ENCODE results near the gene FASTK.

Gene FASTK

DNA sequence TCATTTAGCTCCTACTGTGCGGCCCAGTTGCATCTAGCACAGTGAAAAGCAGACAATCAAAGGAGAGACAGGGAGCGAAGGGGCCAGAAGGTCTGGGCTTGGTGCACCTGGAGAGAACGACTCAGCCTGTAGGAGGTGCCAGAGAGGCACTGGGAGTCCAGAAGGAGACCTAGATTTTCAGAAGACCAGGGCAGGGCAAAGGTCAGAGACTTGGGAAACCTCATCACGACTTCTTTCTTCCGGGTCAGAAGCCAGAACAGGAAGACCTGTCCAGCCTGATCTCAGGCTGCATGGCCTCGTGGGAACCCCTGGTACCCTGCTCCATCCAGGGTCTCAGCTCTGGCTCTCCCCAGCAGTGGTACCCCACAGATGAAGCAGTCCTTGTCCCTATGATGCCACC lies 10.8 kb upstream of the FASTK start:
- TF ChIP-seq, protein P1, sequence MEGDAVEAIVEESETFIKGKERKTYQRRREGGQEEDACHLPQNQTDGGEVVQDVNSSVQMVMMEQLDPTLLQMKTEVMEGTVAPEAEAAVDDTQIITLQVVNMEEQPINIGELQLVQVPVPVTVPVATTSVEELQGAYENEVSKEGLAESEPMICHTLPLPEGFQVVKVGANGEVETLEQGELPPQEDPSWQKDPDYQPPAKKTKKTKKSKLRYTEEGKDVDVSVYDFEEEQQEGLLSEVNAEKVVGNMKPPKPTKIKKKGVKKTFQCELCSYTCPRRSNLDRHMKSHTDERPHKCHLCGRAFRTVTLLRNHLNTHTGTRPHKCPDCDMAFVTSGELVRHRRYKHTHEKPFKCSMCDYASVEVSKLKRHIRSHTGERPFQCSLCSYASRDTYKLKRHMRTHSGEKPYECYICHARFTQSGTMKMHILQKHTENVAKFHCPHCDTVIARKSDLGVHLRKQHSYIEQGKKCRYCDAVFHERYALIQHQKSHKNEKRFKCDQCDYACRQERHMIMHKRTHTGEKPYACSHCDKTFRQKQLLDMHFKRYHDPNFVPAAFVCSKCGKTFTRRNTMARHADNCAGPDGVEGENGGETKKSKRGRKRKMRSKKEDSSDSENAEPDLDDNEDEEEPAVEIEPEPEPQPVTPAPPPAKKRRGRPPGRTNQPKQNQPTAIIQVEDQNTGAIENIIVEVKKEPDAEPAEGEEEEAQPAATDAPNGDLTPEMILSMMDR (conservative IDR thresholded peaks at IDR 0.05; ENCODE audit: control insufficient read depth, insufficient read depth, low read depth, low read length): peak; percentile 66
- peak; percentile 39 for DNase-seq (ENCODE audit: low read depth)
- H3K4me3 ChIP-seq (ENCODE audit: control insufficient read depth, low read depth, low read length): no peak overlapping the region

DNA sequence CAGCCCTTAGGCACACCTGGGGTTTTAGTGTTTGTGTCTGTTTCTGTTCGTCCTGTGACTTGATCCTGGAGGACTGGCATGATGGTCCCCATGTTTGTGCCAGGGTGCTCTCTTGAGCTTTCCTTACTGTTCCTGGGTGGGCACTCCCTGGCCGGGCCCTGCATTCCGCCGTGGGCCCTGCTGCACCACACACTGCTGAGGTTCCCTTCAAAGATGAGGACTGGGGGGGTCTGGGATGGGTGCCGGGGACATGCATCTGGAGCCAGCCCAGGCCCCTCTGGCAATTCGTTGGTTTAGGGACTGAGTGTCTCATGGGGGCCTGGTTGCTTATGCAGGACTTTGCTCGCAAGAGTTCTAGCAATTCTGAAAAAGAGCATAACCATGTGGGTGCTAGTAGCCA lies 10.4 kb upstream of the FASTK start:
- TF ChIP-seq, protein P1 (conservative IDR thresholded peaks at IDR 0.05; ENCODE audit: control insufficient read depth, insufficient read depth, low read depth, low read length): no peak
- H3K4me3 ChIP-seq (ENCODE audit: control insufficient read depth, low read depth, low read length): no peak overlapping the region
- no peak for DNase-seq (ENCODE audit: low read depth)

DNA sequence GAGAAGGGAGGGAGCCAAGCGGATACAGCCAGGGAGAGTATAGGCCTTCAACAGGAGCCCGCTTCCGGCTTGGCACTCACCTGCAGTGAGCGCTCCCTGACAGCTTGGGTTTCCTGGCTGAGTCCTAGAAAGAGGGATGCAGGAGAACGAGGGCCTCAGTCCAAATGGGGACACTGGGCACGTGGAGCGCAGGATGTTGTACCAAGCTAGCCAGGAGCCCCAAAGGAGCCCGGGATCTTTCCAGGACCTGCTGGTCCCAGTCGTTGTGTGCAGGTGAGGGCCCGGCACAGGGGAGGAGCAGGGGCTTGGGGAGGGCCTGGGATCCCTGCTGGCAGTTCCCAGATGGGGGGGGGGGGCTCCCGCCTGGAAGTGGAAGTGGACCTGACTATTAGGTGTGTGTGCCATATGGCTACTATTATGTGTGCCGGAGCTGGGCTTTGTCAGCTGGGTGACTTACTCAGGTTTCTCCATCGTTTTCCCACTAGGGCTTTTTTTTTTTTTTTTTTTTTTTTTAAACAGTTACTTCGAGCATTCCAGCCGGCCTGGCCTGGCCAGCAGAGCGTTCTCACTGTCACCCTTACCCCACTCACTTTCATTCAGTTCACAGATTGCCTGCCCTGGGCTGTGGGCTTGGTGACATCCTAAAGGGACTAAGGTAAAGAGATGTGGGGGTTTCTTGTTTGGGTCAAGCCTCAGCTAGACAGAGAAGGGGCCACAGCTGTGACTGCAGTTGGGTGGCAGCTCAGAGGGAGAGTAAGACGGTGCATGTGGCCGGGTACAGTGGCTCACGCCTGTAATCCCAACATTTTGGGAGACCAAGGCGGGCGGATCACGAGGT lies 9.5 kb upstream of the FASTK start:
- H3K4me3 ChIP-seq (ENCODE audit: control insufficient read depth, low read depth, low read length): no peak overlapping the region
- TF ChIP-seq, protein P1 (conservative IDR thresholded peaks at IDR 0.05; ENCODE audit: control insufficient read depth, insufficient read depth, low read depth, low read length): no peak

DNA sequence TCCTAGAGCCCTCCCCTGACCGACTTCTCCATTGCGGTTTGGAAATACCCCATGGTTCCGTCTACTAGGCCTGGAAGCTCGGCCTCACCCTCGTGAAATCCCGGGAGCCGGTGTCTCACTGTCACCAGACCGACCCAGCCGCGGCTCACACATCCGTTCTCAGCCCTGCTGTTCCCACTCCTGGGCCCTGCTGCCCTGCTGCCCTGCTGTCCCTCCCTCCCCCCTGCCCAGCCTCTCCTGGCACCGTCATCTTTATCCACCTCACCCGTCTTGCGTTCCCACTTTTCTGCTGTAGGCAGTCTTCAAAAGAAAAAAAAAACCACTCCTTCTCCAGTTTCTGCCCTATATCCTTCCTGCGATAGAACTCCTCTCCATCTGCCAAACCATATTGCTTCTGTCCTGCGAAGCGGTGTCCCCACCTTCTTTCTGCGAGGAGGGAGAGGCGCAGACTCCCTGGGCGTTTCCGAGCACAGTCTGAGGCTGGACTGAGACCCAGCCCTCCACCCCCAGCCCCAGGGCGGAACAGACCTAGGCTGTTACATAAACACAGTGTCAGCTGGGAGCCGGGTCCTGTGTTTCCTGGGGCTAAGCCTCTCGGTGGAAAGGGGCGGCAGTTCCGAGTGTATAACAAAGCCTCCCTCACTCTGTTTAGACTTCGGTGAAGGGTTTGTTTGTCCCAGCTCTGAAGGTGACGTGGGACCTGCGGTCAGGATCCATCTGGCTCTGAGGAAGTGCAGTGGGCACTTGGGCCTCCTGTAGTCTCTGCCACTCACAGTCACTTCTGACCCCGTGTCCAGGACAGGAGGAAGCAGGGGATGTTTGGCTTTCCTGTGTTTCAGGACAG lies 8.5 kb upstream of the FASTK start:
- DNase-seq (ENCODE audit: low read depth): peak; percentile 79
- peak overlapping the region; percentile 74 for H3K4me3 ChIP-seq (ENCODE audit: control insufficient read depth, low read depth, low read length)
- TF ChIP-seq, protein P1 (conservative IDR thresholded peaks at IDR 0.05; ENCODE audit: control insufficient read depth, insufficient read depth, low read depth, low read length): no peak

More for the DNA sequence above, 9.5 kb upstream of the FASTK start:
- DNase-seq (ENCODE audit: low read depth): peak; percentile 49

DNA sequence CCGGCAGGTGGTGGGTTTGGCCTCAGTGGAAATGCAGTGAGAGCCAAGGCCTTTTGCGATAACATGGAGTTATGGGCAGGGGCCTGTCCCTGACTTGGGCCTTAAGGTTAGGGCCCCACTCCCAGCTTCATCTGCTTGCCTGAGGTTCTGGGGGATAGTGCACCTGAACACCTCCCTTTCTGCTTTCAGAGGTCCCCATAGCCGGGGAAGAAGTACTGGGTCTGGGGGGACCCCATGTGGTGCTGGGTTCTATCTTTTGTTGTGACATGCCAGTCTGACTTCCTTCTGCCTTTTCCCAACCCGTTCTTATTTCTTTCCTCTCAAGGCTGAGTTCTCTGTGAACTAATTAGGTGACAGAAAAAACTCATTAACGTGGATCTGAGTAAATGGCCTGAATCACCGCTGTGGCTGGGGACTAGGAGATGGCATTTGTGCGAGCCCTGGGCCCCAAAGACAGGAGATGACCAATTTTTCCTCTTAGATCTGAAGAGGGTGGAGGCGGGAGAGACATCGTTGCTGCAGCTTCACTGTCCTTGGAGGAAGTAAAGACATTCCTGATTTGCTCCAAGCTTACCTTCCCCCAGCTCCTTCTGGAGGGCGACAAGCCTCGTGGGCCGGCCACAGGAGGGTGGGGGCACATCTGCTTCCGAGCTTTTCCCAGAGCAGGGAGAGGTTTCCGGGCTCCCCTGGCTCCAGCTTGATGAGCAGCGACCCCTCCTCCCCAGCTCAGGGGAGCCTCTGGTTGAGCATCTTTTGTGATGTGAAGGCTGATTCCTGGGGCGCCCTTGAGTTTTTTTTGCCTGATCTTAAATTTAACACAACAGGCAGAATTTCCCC lies 7.6 kb upstream of the FASTK start:
- peak overlapping the region; percentile 74 for H3K4me3 ChIP-seq (ENCODE audit: control insufficient read depth, low read depth, low read length)
- DNase-seq (ENCODE audit: low read depth): peak; percentile 41
- TF ChIP-seq, protein P1 (conservative IDR thresholded peaks at IDR 0.05; ENCODE audit: control insufficient read depth, insufficient read depth, low read depth, low read length): no peak

All from fibroblast of mammary gland (primary cell).